22Rv1 (cell line): ENCODE results near the gene GCFC2.

Experiments used
- ZFX ChIP-seq: fragments of 450-650 bp; IDR thresholded peaks from 2 replicates; pipeline ENCODE4 v1.6.1; 2017; ENCODE audit warnings: antibody characterized with exemption, borderline replicate concordance
- TF ChIP-seq, protein P1 (sequence below): fragments of 450-650 bp; IDR thresholded peaks from 2 replicates; pipeline ENCODE4 v1.5.1; 2017; ENCODE audit warnings: mild to moderate bottlenecking

DNA sequence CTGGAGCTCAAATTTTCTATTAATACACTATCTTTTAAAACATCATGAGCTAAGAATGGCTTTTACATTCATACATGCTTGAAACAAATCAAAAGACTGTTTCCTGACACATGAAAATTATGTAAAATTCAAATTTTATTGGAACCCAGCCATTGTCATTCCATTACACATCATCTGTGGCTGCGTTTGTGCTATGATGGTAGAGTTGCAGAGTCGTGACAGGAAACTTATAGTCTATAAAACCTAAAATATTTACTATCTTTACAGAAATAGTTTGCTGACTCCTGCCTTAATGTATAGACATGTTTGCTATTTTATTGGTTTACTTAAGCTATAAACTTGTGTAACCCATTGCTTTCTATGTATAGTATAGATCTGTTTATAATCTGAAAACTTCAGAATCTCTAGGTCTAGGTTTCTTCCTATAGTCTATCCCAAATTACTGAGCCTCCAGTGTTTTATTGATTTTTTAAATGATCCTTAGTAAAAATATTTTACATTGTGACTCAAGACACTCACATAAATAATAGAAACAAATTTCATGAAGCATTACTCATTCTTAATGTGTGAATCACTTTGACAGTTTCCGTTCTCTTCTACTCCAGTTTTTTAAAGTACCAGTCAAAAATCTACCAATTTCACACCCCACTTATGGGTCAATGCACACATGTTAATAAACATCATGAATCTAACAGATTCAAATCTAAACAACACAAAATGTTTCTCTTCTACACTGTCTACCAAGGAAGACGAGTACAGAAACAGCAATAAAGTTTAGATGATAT is 90.6 kb downstream of the GCFC2 start:
- TF ChIP-seq, protein P1, sequence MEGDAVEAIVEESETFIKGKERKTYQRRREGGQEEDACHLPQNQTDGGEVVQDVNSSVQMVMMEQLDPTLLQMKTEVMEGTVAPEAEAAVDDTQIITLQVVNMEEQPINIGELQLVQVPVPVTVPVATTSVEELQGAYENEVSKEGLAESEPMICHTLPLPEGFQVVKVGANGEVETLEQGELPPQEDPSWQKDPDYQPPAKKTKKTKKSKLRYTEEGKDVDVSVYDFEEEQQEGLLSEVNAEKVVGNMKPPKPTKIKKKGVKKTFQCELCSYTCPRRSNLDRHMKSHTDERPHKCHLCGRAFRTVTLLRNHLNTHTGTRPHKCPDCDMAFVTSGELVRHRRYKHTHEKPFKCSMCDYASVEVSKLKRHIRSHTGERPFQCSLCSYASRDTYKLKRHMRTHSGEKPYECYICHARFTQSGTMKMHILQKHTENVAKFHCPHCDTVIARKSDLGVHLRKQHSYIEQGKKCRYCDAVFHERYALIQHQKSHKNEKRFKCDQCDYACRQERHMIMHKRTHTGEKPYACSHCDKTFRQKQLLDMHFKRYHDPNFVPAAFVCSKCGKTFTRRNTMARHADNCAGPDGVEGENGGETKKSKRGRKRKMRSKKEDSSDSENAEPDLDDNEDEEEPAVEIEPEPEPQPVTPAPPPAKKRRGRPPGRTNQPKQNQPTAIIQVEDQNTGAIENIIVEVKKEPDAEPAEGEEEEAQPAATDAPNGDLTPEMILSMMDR, result no peak
- TF ChIP-seq ZFX, result no peak
